T-helper 1 cell treated with Interleukin-12 subunit alpha and Interleukin-12 subunit beta and Interleukin-4 antibody, amounts not matched to agents 30 μg/mL and 1 μg/mL, for 36 hours (primary cell): ENCODE measurements around the gene TNFRSF1A.
"Not testable (repeated sequence)": the region's sequence is repeated elsewhere in the genome, so short reads cannot be mapped to it uniquely, and the experiment has no call there.

Experiments
- H3K27ac Mint-ChIP-seq: one replicate; pipeline ENCODE4 v1.8.0; 2021; ENCODE audit warnings: mild to moderate bottlenecking, mixed read lengths
- H3K27me3 Mint-ChIP-seq: one replicate; pipeline ENCODE4 v1.8.0; 2021; ENCODE audit warnings: low read depth, mixed read lengths
- H3K36me3 Mint-ChIP-seq: one replicate; pipeline ENCODE4 v1.8.0; 2021; ENCODE audit warnings: low read depth, mixed read lengths
- H3K4me1 Mint-ChIP-seq: one replicate; pipeline ENCODE4 v1.8.0; 2021; ENCODE audit warnings: low read depth, mixed read lengths
- H3K4me3 Mint-ChIP-seq: one replicate; pipeline ENCODE4 v1.8.0; 2021; ENCODE audit warnings: mild to moderate bottlenecking, moderate library complexity, mixed read lengths
- H3K9me3 Mint-ChIP-seq: one replicate; pipeline ENCODE4 v1.8.0; 2021; ENCODE audit warnings: mixed read lengths

The TNFRSF1A gene

DNA sequence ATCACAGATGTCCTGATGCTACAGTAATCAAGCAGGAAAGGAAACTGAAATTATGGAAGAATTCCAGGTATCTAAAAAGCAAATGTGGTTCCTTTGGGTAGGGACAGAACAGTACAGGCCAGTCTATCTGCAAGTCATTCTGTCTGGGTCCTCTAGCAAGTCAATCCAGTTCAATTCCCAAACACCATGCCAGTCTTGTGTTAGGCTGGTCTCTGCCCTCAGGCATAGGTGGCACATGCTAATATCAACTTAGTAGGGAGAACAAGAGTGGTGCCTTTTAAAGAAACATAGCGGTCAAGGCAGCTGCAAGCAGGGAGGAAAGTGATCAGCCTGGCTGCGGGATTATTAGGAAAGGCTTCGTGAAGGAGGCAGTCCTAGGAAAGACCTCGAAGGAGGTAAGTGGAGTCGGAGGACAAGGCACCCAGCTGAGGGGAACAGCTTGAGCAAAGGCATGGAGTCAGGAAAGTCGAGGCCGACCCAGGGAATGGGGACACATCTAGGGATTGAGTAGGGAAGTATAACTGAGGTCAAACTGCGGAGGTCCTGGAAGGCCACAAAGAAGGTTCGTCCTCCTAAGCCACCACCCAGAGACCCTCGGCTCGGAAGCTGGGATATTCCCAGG is 35.2 kb downstream of the TNFRSF1A start:
- Mint-ChIP-seq H3K4me1 (peaks cover 2% of the 10 kb centered on the region), H3K4me3 (no peak overlapping the region), H3K27me3 (peaks cover 45% of the 10 kb centered on the region), H3K9me3 (no peaks in the 10 kb centered on the region), H3K36me3 (no peaks in the 10 kb centered on the region), H3K27ac (no peak overlapping the region)

DNA sequence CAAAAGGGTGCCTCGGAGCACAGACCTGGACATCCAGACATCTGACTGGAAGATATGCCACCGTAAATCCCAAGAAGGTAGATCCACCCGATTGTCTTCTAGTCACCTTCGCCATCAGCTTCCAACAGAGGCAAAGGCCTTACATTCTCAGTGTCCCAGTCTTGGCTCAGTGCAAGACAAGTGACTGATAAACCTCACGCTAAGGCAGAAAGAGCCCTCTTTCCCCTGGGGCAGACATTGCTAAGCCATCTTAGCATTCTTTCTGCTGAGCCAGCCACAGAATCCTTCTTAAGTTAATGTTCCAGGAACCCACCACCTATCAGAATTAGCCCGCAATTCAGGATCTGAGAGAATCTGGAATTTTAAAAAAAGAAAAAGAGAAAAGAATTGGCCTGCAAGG is 35.7 kb downstream of the TNFRSF1A start:
- H3K36me3 Mint-ChIP-seq: no peaks in the 10 kb centered on the region
- no peak overlapping the region for H3K27ac Mint-ChIP-seq
- no peak overlapping the region for H3K4me3 Mint-ChIP-seq
- peaks cover 2% of the 10 kb centered on the region for H3K4me1 Mint-ChIP-seq
- H3K27me3 Mint-ChIP-seq: peaks cover 44% of the 10 kb centered on the region
- no peaks in the 10 kb centered on the region for H3K9me3 Mint-ChIP-seq

- H3K27ac Mint-ChIP-seq: no peak overlapping the region
- no peaks in the 10 kb centered on the region for H3K9me3 Mint-ChIP-seq
- no peaks in the 10 kb centered on the region for H3K4me1 Mint-ChIP-seq
- peaks cover 30% of the 10 kb centered on the region for H3K27me3 Mint-ChIP-seq
- H3K36me3 Mint-ChIP-seq: no peaks in the 10 kb centered on the region
- H3K4me3 Mint-ChIP-seq: no peak overlapping the region
These were observed 38.8 kb downstream of the TNFRSF1A start for GRCh38 chr12:6303071-6303470.

- H3K4me3 Mint-ChIP-seq: no peak overlapping the region
- H3K36me3 Mint-ChIP-seq: no peaks in the 10 kb centered on the region
- no peaks in the 10 kb centered on the region for H3K9me3 Mint-ChIP-seq
- peaks cover 26% of the 10 kb centered on the region for H3K27me3 Mint-ChIP-seq
- no peak overlapping the region for H3K27ac Mint-ChIP-seq
- H3K4me1 Mint-ChIP-seq: no peaks in the 10 kb centered on the region
These were observed 39.3 kb downstream of the TNFRSF1A start for GRCh38 chr12:6302621-6303020.

DNA sequence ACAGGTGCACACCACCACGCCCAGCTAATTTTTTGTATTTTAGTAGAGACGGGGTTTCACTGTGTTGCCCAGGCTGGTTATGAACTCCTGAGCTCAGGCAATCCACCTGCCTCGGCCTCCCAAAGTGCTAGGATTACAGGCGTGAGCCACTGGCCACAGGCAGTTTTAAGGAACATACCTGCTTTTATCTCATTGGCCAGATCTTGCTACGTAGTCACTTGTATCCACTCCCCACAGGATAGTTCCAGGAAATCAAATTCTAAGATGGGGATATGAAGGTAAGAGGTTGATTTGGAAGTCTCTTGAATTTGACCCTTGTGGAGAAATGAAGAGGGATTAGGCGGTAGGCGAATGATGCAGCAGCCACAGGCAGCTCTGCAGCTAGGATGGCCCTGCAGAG is 40.2 kb downstream of the TNFRSF1A start:
- Mint-ChIP-seq H3K36me3 (no peaks in the 10 kb centered on the region), H3K4me3 (no peak overlapping the region), H3K4me1 (no peaks in the 10 kb centered on the region), H3K9me3 (no peaks in the 10 kb centered on the region), H3K27ac (no peak overlapping the region), H3K27me3 (peaks cover 21% of the 10 kb centered on the region)

DNA sequence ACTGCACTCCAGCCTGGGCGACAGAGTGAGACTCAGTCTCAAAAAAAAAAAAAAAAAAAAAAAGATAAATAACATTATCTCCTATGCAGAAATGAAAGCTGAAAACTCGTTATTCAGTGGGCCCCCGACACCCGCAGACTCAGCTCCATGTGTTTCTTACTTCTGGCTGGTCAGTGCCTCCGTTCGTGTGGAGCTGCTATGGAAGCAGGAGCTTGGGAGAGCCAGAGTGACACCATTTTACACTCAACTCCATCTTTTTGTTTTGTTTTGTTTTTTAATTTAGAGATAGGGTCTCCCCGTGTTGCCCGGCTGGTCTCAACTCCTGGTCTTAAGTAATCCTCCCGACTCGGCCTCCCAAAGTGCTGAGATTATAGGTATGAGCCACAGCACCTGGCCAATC is 44.7 kb downstream of the TNFRSF1A start:
- Mint-ChIP-seq H3K36me3 (no peaks in the 10 kb centered on the region), H3K27ac (no peak overlapping the region), H3K4me3 (no peak overlapping the region), H3K4me1 (no peaks in the 10 kb centered on the region), H3K9me3 (no peaks in the 10 kb centered on the region), H3K27me3 (peaks cover 14% of the 10 kb centered on the region)

- H3K9me3 Mint-ChIP-seq: no peaks in the 10 kb centered on the region
- H3K4me3 Mint-ChIP-seq: no peak overlapping the region
- H3K36me3 Mint-ChIP-seq: no peaks in the 10 kb centered on the region
- no peaks in the 10 kb centered on the region for H3K4me1 Mint-ChIP-seq
- H3K27ac Mint-ChIP-seq: no peak overlapping the region
- H3K27me3 Mint-ChIP-seq: peaks cover 5% of the 10 kb centered on the region
These were observed 46.6 kb downstream of the TNFRSF1A start for GRCh38 chr12:6295094-6295811.

- Mint-ChIP-seq H3K4me3 (no peak overlapping the region), H3K27me3 (peaks cover 4% of the 10 kb centered on the region), H3K9me3 (no peaks in the 10 kb centered on the region), H3K27ac (no peak overlapping the region), H3K36me3 (no peaks in the 10 kb centered on the region), H3K4me1 (no peaks in the 10 kb centered on the region)
These were observed 47.5 kb downstream of the TNFRSF1A start for GRCh38 chr12:6294156-6295093.

GRCh38 chr12:6292606-6293005 is 49.3 kb downstream of the TNFRSF1A start:
- Mint-ChIP-seq H3K9me3 (no peaks in the 10 kb centered on the region), H3K4me3 (no peak overlapping the region), H3K27me3 (peaks cover 4% of the 10 kb centered on the region), H3K36me3 (no peaks in the 10 kb centered on the region), H3K4me1 (no peaks in the 10 kb centered on the region), H3K27ac (no peak overlapping the region)

DNA sequence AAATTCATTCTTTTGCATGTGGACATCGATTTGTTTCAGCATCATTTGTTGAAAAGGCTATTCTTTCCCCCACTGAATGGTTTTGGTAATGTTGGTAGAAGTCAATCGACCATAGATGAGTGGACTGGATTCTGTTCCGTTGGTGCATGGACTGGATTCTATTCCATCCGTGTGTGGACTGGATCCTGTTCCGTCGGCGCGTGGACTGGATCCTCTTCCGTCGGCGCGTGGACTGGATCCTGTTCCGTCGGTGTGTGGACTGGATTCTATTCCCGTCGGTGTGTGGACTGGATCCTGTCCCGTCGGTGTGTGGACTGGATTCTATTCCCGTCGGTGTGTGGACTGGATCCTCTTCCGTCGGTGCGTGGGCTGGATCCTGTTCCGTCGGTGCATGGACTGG is 52.0 kb downstream of the TNFRSF1A start:
- H3K9me3 Mint-ChIP-seq, H3K4me3 Mint-ChIP-seq, H3K27ac Mint-ChIP-seq, H3K4me1 Mint-ChIP-seq, H3K27me3 Mint-ChIP-seq, H3K36me3 Mint-ChIP-seq: not testable (repeated sequence)

GRCh38 chr12:6289081-6289480 is 52.8 kb downstream of the TNFRSF1A start:
- not testable (repeated sequence) for H3K4me1 Mint-ChIP-seq, H3K27ac Mint-ChIP-seq, H3K9me3 Mint-ChIP-seq, H3K27me3 Mint-ChIP-seq, H3K4me3 Mint-ChIP-seq, H3K36me3 Mint-ChIP-seq

GRCh38 chr12:6288235-6288634 is 53.6 kb downstream of the TNFRSF1A start:
- Mint-ChIP-seq H3K4me1 (peaks cover 3% of the 10 kb centered on the region), H3K27me3 (peaks cover 5% of the 10 kb centered on the region), H3K4me3 (no peak overlapping the region), H3K36me3 (no peaks in the 10 kb centered on the region), H3K27ac (no peak overlapping the region), H3K9me3 (no peaks in the 10 kb centered on the region)

DNA sequence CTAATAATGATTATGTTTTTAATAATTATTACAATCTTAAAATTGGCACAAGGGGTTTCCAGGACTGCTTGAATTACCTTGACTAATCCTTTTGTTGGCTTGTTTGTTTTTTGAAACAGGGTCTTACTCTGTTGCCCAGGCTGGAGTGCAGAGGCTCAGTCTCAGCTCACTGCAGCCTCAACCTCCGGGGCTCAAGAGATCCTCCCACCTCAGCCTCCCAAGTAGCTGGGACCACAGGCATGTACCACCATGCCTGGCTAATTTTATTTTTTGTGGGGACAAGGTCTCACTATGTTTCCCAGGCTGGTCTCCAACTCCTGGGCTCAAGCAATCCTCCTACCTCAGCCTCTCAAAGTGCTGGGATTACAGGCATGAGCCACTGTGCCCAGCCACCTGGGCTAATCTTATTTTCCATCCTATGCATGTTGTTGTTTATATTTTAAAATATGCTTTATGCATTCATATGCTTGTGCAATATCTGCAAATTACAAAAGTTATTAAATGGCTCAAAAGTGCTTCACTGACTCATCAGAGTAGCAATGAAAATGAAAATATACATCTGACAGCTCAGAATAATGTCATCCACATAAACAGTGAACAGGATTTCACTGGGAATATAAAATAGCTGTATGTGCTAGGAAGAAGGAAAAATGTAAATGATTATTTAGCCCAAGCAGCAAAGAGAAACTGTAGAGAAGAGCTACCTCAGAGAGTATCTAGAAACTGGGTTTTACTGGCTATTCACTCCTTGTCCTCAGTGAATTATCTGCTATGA is 56.2 kb downstream of the TNFRSF1A start:
- peaks cover 3% of the 10 kb centered on the region for H3K4me1 Mint-ChIP-seq
- H3K4me3 Mint-ChIP-seq: no peak overlapping the region
- H3K27ac Mint-ChIP-seq: no peak overlapping the region
- peaks cover 20% of the 10 kb centered on the region for H3K27me3 Mint-ChIP-seq
- H3K9me3 Mint-ChIP-seq: no peaks in the 10 kb centered on the region
- no peaks in the 10 kb centered on the region for H3K36me3 Mint-ChIP-seq

DNA sequence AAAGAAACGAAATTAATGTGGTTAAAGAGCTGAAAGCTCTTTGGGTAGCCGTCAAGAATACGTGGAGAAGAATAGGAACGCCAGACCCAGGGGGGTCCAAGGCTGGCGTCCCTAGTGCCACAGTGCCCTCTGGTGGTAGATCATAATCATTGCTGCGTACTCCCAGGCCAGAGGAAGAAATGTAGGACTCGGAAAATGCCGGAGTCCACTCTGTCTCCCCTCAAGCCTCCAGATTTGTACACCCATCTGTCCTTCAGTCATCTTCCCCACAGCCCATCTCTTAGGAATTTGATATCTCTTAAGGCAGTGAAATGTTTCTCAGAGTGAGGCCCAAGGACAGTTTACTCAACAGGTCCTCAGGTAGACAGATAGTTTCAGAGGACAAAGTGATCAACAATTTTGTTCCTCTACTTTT is 56.8 kb downstream of the TNFRSF1A start:
- no peaks in the 10 kb centered on the region for H3K36me3 Mint-ChIP-seq
- no peaks in the 10 kb centered on the region for H3K9me3 Mint-ChIP-seq
- peaks cover 3% of the 10 kb centered on the region for H3K4me1 Mint-ChIP-seq
- H3K27me3 Mint-ChIP-seq: peaks cover 22% of the 10 kb centered on the region
- H3K27ac Mint-ChIP-seq: no peak overlapping the region
- no peak overlapping the region for H3K4me3 Mint-ChIP-seq
